Stimulated activated CD8-positive, alpha-beta memory T cell treated with anti-CD3 and anti-CD28 coated beads, Interleukin-7, amount 100 ng/mL, for 24 hours (primary cell): ENCODE measurements around the gene GLS.
A peak's percentile ranks its signal among the peaks of the same experiment; 100 is the strongest.

Experiments
- DNase-seq: peaks from one replicate; pipeline ENCODE4 v3.0.0-alpha.2; 2020; ENCODE audit warnings: low read depth

The GLS gene

GRCh38 chr2:191013932-191014652, 133.5 kb downstream of the GLS start, which contains the start of gene STAT1:
STAT1 (minus strand) TSS chr2:191014171; CDS start chr2:191010003, 4,168 bp downstream.
- DNase-seq = peak; percentile 91

DNA sequence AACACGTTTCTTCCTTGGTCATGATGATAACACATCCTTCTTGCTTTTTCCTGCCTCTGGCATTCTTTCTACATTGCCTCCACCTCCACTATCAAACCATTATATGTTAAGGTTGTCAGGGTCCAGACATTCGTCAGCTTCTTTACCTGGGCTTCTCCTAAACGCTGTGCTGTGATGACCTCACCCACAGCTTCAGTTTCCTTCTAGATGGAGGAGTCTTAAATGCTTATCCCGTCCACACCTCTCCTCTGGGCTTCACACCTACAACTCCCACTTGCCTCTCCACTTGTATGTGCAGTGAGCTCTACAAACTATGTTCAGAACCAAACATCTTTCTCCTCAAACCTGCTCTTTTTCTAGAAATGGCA, 134.0 kb downstream of the GLS start:
- DNase-seq = no peak
